GM12865 (cell line): ENCODE measurements around the gene TRRAP.
A peak's percentile ranks its signal among the peaks of the same experiment; 100 is the strongest.
"Not testable (repeated sequence)": the region's sequence is repeated elsewhere in the genome, so short reads cannot be mapped to it uniquely, and the experiment has no call there.

Source experiments
- DNase-seq: peaks from one replicate; pipeline ENCODE4 v3.0.0; 2010; ENCODE audit warnings: low read depth
- H3K4me3 ChIP-seq: 2 replicates; pipeline ENCODE4 v1.5.1; 2011; ENCODE audit warnings: mild to moderate bottlenecking, low read depth, low read length, control low read depth
- CTCF ChIP-seq: IDR thresholded peaks from 2 replicates; pipeline ENCODE4 v1.5.1; 2011; ENCODE audit warnings: low read length, control low read depth, low read depth, inconsistent platforms; ENCODE audit not compliant: insufficient read depth; ENCODE audit errors: missing control alignments

The TRRAP gene

GRCh38 chr7:98872328-98872924, 5.9 kb upstream of the TRRAP start:
- peak; percentile 59 for DNase-seq
- TF ChIP-seq CTCF, result peak; percentile 43

GRCh38 chr7:98873610-98874009, 4.7 kb upstream of the TRRAP start:
- H3K4me3 ChIP-seq, DNase-seq: not testable (repeated sequence)

More at GRCh38 chr7:98872328-98872924, 5.9 kb upstream of the TRRAP start:
- no peak overlapping the region for H3K4me3 ChIP-seq

- no peak overlapping the region for H3K4me3 ChIP-seq
- DNase-seq, result no peak
- TF ChIP-seq CTCF, result no peak
Measured at GRCh38 chr7:98874942-98875341, 3.4 kb upstream of the TRRAP start.

- no peak for DNase-seq
- no peak for TF ChIP-seq CTCF
- no peak overlapping the region for H3K4me3 ChIP-seq
Measured at GRCh38 chr7:98875501-98875900, 2.8 kb upstream of the TRRAP start.

GRCh38 chr7:98877146-98877545, 1.2 kb upstream of the TRRAP start:
- no peak overlapping the region for H3K4me3 ChIP-seq
- no peak for TF ChIP-seq CTCF
- DNase-seq, result no peak

GRCh38 chr7:98877692-98878364, 504 bp upstream of the TRRAP start:
- no peak for TF ChIP-seq CTCF
- no peak for DNase-seq
- H3K4me3 ChIP-seq, result peak overlapping the region; percentile 87

- TF ChIP-seq CTCF, result peak; percentile 51
- peak; percentile 89 for DNase-seq
- peak overlapping the region; percentile 87 for H3K4me3 ChIP-seq
Measured at GRCh38 chr7:98879198-98879978, 1.1 kb downstream of the TRRAP start.
